Vagina (tissue), 2 donors: ENCODE data around the gene C21orf91. TPM values are rescaled to one million over a fixed set of nuclear protein-coding genes. Genes with fewer than 3 reads are reported as not detected.
A peak's percentile ranks its signal among the peaks of the same experiment; 100 is the strongest.

ENCODE experiments used
- DNase-seq, 2 donors: peaks; one replicate each; pipeline ENCODE4 v3.0.0-alpha.2; 2017; ENCODE audit errors: extremely low spot score in 2 of 2
- H3K27ac ChIP-seq: fragments of 200-600 bp; sonication (generic); one replicate; pipeline ENCODE4 v1.5.1; 2019
- H3K27me3 ChIP-seq: fragments of 200-600 bp; sonication (generic); one replicate; pipeline ENCODE4 v1.5.1; 2019
- H3K36me3 ChIP-seq, 2 donors: fragments of 200-600 bp; sonication (generic); one replicate each; pipeline ENCODE4 v1.5.1; 2017 to 2019
- H3K4me1 ChIP-seq: fragments of 200-600 bp; sonication (generic); one replicate; pipeline ENCODE4 v1.5.1; 2019
- H3K4me3 ChIP-seq, 2 donors: fragments of 200-600 bp; sonication (generic); 1 replicate in 1 of 2; 2 replicates in 1 of 2; pipeline ENCODE4 v1.5.1; 2016 to 2019
- H3K9me3 ChIP-seq: fragments of 200-600 bp; sonication (generic); one replicate; pipeline ENCODE4 v1.5.1; 2019
- POLR2A ChIP-seq, 2 donors: fragments of 450-650 bp; IDR thresholded peaks; one replicate each; pipeline ENCODE4 v1.6.1; 2017; ENCODE audit warnings: antibody characterized with exemption in 2 of 2, mild to moderate bottlenecking in 2 of 2, moderate library complexity in 2 of 2
- POLR2AphosphoS5 ChIP-seq, 2 donors: sonication (generic); formaldehyde crosslinking; IDR thresholded peaks; one replicate each; pipeline ENCODE4 v1.9.0; 2017; ENCODE audit warnings: antibody characterized with exemption in 2 of 2, mild to moderate bottlenecking in 2 of 2, low read depth in 1 of 2; ENCODE audit not compliant: insufficient read depth in 1 of 2
- intact Hi-C: fragments of 100-400 bp; cut with DNase I; formaldehyde crosslinking; loops from one replicate; pipeline ENCODE4 v1.15.1; 2023
- total RNA-seq: library from RNA; depleted of rRNA; stranded (reverse); fragments of >200 nt; gene quantifications from one replicate; pipeline ENCODE4 v1.2.3, GENCODE V29; 2016
- TF ChIP-seq, protein P1 (sequence below), 3 experiments: fragments of 450-650 bp in 2 of 3; fragments of 200-600 bp in 1 of 3; sonication (generic) in 1 of 3; IDR thresholded peaks; one replicate each; pipeline ENCODE4 v1.5.1; 2017 to 2019; ENCODE audit warnings: antibody characterized with exemption in 3 of 3, mild to moderate bottlenecking in 2 of 3, moderate library complexity in 2 of 3

The C21orf91 gene
- total RNA-seq, 1 donor from 2014 or later = 8.6 TPM

DNA sequence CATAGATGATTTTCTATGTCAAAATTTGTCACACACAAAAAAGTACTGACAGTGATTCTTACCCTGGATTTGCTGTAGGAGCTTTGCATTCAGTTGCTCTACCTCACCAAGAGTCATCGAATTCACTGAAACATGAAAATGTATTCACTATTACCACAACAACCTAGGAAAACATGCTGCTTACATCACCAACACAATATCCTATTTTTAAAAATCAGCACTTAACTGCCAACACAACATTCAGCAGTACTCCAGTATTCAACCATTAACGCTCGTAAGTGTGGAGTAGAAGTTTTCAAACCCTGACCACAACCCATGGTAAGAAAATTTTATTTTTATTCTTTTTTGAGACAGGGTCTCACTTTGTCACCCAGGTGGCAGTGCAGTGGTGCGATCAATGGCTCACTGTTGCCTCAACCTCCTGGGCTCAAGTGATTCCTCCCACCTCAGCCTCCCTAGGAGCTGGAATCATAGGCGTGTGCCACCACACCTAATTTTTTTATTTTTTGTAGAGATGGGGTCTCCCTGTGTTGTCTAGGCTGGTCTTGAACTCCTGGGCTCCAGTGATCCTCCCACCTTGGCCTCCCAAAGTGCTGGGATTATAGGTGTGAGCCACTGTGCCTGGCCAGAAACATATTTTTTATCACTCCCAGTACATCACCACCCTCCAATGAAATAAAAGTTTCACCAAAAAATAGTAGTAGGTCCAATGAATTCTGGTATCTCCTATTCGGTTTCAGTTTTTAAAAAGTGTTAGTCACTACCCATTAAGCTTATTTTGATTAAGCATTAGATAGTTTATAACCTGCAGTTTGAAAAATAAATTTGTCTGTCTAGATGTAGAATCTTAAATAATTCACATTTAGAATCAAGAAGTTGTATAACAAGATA, 23.8 kb downstream of the C21orf91 start:
- H3K36me3 ChIP-seq = no peaks in the 10 kb centered on the region
- no peaks in the 10 kb centered on the region for H3K9me3 ChIP-seq
- H3K4me3 ChIP-seq = no peak overlapping the region
- H3K27me3 ChIP-seq = no peaks in the 10 kb centered on the region
- TF ChIP-seq, protein P1, sequence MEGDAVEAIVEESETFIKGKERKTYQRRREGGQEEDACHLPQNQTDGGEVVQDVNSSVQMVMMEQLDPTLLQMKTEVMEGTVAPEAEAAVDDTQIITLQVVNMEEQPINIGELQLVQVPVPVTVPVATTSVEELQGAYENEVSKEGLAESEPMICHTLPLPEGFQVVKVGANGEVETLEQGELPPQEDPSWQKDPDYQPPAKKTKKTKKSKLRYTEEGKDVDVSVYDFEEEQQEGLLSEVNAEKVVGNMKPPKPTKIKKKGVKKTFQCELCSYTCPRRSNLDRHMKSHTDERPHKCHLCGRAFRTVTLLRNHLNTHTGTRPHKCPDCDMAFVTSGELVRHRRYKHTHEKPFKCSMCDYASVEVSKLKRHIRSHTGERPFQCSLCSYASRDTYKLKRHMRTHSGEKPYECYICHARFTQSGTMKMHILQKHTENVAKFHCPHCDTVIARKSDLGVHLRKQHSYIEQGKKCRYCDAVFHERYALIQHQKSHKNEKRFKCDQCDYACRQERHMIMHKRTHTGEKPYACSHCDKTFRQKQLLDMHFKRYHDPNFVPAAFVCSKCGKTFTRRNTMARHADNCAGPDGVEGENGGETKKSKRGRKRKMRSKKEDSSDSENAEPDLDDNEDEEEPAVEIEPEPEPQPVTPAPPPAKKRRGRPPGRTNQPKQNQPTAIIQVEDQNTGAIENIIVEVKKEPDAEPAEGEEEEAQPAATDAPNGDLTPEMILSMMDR (IDR thresholded peaks at IDR 0.05) = no peak
- no peak for TF ChIP-seq POLR2AphosphoS5 (IDR thresholded peaks at IDR 0.05; ENCODE audit: insufficient read depth in 1 of 2, low read depth in 1 of 2)
- TF ChIP-seq POLR2A (IDR thresholded peaks at IDR 0.05) = no peak
- DNase-seq = no peak
- peak overlapping the region; percentile 10 for H3K27ac ChIP-seq
- H3K4me1 ChIP-seq = peaks cover 27% of the 10 kb centered on the region
- intact Hi-C loops = no loop called here

DNA sequence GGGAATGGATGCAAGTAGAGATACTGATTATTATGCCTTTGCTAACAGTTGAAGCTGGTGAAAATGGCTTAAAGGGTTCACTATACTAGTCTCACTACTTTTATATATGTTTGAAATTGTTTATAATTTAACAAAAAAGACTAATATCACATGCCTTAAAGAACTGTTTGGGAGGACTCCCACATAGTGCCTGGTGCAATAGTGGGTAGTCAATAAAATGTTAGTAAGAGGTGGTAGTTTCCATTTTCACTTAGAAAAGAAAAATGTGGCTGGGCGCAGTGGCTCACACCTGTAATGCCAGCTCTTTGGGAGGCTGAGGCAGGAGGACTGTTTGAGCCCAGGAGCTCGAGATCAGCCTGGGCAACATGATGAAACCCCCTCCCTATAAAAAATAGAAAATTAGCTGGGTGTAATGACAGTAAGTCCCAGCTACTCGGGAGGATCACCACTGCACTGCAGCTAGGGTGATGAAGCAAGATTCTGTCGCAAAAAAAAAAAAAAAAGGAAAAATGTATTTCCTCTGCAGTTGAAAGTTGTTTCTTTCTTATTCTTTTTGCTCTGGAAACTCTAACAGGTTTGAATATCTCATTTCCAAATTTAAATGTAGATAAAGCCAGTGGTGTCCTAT, 24.5 kb downstream of the C21orf91 start:
- Histone ChIP-seq H3K9me3 (no peaks in the 10 kb centered on the region), H3K36me3 (no peaks in the 10 kb centered on the region), H3K4me1 (peaks cover 23% of the 10 kb centered on the region), H3K27me3 (no peaks in the 10 kb centered on the region), H3K4me3 (peak overlapping the region in 1 of 2 donors; percentile 30), H3K27ac (peak overlapping the region; percentile 43)
- no peak for TF ChIP-seq POLR2A (IDR thresholded peaks at IDR 0.05)
- TF ChIP-seq, protein P1 (IDR thresholded peaks at IDR 0.05) = no peak
- no peak for TF ChIP-seq POLR2AphosphoS5 (IDR thresholded peaks at IDR 0.05; ENCODE audit: insufficient read depth in 1 of 2, low read depth in 1 of 2)
- no peak for DNase-seq
- intact Hi-C loops = no loop called here

DNA sequence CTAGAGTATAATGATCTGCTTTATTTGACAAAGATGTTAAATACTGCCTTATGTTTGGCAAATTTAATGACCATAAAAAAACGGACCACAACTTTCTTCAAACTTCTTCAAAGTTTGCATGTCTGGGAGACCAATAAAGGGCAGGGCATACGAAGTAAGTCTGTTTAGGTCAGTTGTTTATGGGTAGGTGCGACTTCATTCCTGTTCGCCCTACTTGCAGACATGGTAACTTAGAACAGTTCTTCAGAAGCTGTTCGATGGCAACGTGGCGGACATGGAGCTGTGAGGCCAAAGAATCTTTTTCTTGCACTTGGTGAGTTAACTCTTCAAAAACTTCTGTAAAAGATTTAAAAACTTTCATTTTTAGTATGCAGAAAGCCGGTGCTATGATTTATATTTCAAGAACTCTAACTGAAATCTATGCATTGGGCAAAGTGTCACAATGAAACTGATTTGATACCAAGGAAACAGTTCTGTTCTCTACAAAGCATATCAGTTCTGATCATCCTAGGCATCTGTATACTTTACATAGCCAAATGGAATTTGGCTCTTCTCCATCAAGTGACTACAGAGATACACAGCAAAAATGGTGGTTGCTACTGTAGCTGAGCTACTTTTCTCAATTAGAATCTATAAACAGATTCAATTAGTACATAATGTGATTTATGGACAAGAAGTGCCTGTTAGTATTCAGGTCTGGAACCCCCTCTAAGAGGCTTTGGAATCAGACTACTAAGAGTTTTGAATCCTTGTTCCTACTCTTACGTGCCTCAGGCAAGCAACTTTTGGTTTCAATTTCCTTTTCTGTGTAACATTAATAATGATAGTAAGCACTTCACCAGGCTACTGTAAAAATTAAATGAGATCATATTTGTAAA, 25.7 kb downstream of the C21orf91 start:
- Histone ChIP-seq H3K36me3 (no peaks in the 10 kb centered on the region), H3K4me1 (peaks cover 13% of the 10 kb centered on the region), H3K27ac (peak overlapping the region; percentile 51), H3K27me3 (no peaks in the 10 kb centered on the region), H3K9me3 (no peaks in the 10 kb centered on the region), H3K4me3 (peak overlapping the region; percentile 12 to 30)
- DNase-seq = no peak
- intact Hi-C loops = no loop called here
- TF ChIP-seq POLR2AphosphoS5 (IDR thresholded peaks at IDR 0.05; ENCODE audit: insufficient read depth in 1 of 2, low read depth in 1 of 2) (no peak), POLR2A (IDR thresholded peaks at IDR 0.05) (no peak)
- TF ChIP-seq, protein P1 (IDR thresholded peaks at IDR 0.05) = no peak

DNA sequence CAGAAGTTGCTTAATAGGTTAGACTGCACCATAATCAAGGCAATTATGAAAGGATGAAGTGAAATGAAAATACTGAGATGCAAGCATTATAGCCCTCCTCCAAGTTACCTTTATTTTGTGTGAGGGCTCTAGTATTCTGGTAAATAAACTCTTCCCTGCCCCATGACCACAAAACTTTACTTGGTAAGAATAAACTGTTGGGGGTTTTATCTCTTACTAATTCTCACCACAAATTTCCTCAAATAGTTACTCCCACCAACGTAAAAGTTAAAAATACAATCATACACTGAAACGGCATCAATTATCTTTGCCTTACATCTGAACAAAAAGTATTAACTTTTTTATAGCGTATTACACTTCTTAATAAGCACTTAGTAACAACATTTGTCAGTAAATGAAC, 29.5 kb downstream of the C21orf91 start:
- no peaks in the 10 kb centered on the region for H3K9me3 ChIP-seq
- intact Hi-C loops = no loop called here
- TF ChIP-seq, protein P1 (IDR thresholded peaks at IDR 0.05) = no peak
- TF ChIP-seq POLR2A (IDR thresholded peaks at IDR 0.05) = no peak
- no peak for TF ChIP-seq POLR2AphosphoS5 (IDR thresholded peaks at IDR 0.05; ENCODE audit: insufficient read depth in 1 of 2, low read depth in 1 of 2)
- no peak for DNase-seq
- no peak overlapping the region for H3K4me3 ChIP-seq
- peaks cover 5% of the 10 kb centered on the region for H3K4me1 ChIP-seq
- H3K36me3 ChIP-seq = no peaks in the 10 kb centered on the region
- no peak overlapping the region for H3K27ac ChIP-seq
- no peaks in the 10 kb centered on the region for H3K27me3 ChIP-seq
